SU-DHL-6 (cell line): ENCODE results near the gene TPH2.

ENCODE experiments used
- EZH2phosphoT487 ChIP-seq: fragments of 200-600 bp; sonication (generic), shearing (Covaris generic); conservative IDR thresholded peaks from 2 replicates; pipeline ENCODE4 v1.6.1; 2018; ENCODE audit warnings: mild to moderate bottlenecking, antibody characterized with exemption, low read length, moderate library complexity, mixed read lengths
- TF ChIP-seq, protein P1 (sequence below): fragments of 200-600 bp; sonication (generic); IDR thresholded peaks from one replicate; pipeline ENCODE4 v1.5.1; 2017; ENCODE audit warnings: antibody characterized with exemption, mild to moderate bottlenecking, low read length, moderate library complexity; ENCODE audit not compliant: insufficient read depth, poor library complexity, severe bottlenecking

GRCh38 chr12:72012874-72013273 is 74.2 kb downstream of the TPH2 start:
- TF ChIP-seq, protein P1, sequence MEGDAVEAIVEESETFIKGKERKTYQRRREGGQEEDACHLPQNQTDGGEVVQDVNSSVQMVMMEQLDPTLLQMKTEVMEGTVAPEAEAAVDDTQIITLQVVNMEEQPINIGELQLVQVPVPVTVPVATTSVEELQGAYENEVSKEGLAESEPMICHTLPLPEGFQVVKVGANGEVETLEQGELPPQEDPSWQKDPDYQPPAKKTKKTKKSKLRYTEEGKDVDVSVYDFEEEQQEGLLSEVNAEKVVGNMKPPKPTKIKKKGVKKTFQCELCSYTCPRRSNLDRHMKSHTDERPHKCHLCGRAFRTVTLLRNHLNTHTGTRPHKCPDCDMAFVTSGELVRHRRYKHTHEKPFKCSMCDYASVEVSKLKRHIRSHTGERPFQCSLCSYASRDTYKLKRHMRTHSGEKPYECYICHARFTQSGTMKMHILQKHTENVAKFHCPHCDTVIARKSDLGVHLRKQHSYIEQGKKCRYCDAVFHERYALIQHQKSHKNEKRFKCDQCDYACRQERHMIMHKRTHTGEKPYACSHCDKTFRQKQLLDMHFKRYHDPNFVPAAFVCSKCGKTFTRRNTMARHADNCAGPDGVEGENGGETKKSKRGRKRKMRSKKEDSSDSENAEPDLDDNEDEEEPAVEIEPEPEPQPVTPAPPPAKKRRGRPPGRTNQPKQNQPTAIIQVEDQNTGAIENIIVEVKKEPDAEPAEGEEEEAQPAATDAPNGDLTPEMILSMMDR, result no peak
- TF ChIP-seq EZH2phosphoT487, result no peak
